ENCODE results near the gene KITLG. TPM values are rescaled to one million over a fixed set of nuclear protein-coding genes. Genes with fewer than 3 reads are reported as not detected.

KITLG gene
- total and polyA plus RNA-seq, 2 of the 8 experiments (the other 6 are each of a cell fraction or from before 2014, with no cell fraction given): 1.3 to 7.8 TPM

DNA sequence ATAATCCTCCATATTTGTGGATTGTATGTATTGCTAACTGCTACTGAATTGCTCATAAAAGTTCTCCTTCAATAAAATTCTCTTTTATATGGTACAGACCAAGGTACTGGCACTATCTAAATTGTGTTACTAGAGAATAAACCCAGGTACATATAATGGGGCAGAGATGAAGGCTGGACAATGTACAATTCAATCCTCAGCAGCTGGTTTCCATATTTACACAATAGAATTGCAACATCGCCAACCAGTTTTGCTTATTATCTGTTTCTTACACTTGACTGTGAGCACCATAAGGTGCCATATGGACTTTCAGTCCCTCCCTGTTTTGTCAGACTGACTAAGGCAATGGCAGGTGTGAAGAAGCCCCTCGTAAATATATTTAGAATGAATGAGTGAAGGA is 18.1 kb downstream of the KITLG start:
- CTCF ChIA-PET (ENCODE audit: partially characterized antibody): interaction anchor here (1.2 to 1.5 kb wide), 3 partner anchors 10 to 18 kb away, joined by 3 read pairs; no protein-coding TSS in a partner anchor
- no peaks in the 10 kb centered on the region; a peak in 1 of 4 replicates for H3K79me2 ChIP-seq (ENCODE audit: control insufficient read depth in 1 of 2, insufficient read depth in 2 of 2, low read length in 2 of 2)

More for the DNA sequence above, 18.1 kb downstream of the KITLG start:
- Histone ChIP-seq H3K18ac (ENCODE audit: extremely low read depth, low read length) (no peak overlapping the region), H3K27ac (ENCODE audit: low read depth, low read length) (no peak overlapping the region), H3K14ac (ENCODE audit: insufficient read length) (no peak overlapping the region), H3K9ac (replicated peaks in 1 of 4; ENCODE audit: extremely low read depth in 1 of 4, low read depth in 3 of 4, low read length in 3 of 4) (no peak overlapping the region), H4K5ac (ENCODE audit: insufficient read length, low read depth, low read length) (no peak overlapping the region), H2AFZ (ENCODE audit: low read length) (no peak overlapping the region), H2BK20ac (ENCODE audit: low read length) (no peak overlapping the region), H2BK15ac (ENCODE audit: low read length) (no peak overlapping the region), H3K4me1 (replicated peaks in 1 of 4; ENCODE audit: control insufficient read depth in 3 of 4, insufficient read depth in 4 of 4, low read length in 3 of 4) (peaks cover 0 to 5% (median 2%) of the 10 kb centered on the region in 4 experiments; a peak in 2 of 7 replicates), H4K20me1 (replicated peaks in 1 of 2; ENCODE audit: control insufficient read depth in 1 of 2, insufficient read depth in 2 of 2, low read length in 2 of 2) (no peaks in the 10 kb centered on the region), H3K23me2 (ENCODE audit: low read depth, low read length) (no peaks in the 10 kb centered on the region), H3K27me3 (replicated peaks in 1 of 4; ENCODE audit: control insufficient read depth in 3 of 4, extremely low read depth in 1 of 4, insufficient read depth in 3 of 4, low read length in 3 of 4) (no peaks in the 10 kb centered on the region), H2BK120ac (replicated peaks; ENCODE audit: low read depth, low read length) (no peak overlapping the region), H2AK5ac (ENCODE audit: low read depth, low read length) (no peak overlapping the region), H2BK12ac (ENCODE audit: low read depth, low read length) (no peak overlapping the region), H3K79me1 (ENCODE audit: low read depth, low read length) (no peaks in the 10 kb centered on the region), H3K9me3 (ENCODE audit: insufficient read depth in 2 of 2, low read depth in 1 of 2, low read length in 1 of 2) (no peaks in the 10 kb centered on the region), H3K36me3 (ENCODE audit: control insufficient read depth in 2 of 4, insufficient read depth in 4 of 4, low read length in 3 of 4) (no peaks in the 10 kb centered on the region), H3K56ac (replicated peaks; ENCODE audit: insufficient read length, low read depth, low read length) (no peak overlapping the region), H3K4me3 (ENCODE audit: extremely low read depth in 1 of 4, insufficient read depth in 2 of 4, low read depth in 3 of 4, low read length in 4 of 4) (no peak overlapping the region), H4K91ac (replicated peaks; ENCODE audit: insufficient read length, low read length) (no peak overlapping the region), H3K4ac (replicated peaks; ENCODE audit: insufficient read length, low read depth, low read length) (no peak overlapping the region), H4K8ac (ENCODE audit: extremely low read depth, insufficient read depth, low read length) (no peak overlapping the region), H3K23ac (ENCODE audit: insufficient read length) (no peak overlapping the region), H2BK5ac (ENCODE audit: low read depth, low read length) (no peak overlapping the region), H3K4me2 (ENCODE audit: insufficient read depth in 1 of 2, low read depth in 2 of 2, low read length in 2 of 2) (no peak overlapping the region)
- POLR2A ChIA-PET (ENCODE audit: partially characterized antibody): no interaction called here
- TF ChIP-seq TCF12 (IDR thresholded peaks at IDR 0.05; ENCODE audit: low read depth, low read length) (no peak), SRF (IDR thresholded peaks at IDR 0.05; ENCODE audit: low read depth, low read length) (no peak), SAP30 (IDR thresholded peaks at IDR 0.05; ENCODE audit: insufficient read depth, insufficient replicate concordance, low read length) (no peak)
- FAIRE-seq: no peak
- DNase-seq (ENCODE audit: low read depth in 1 of 2, low spot score in 2 of 2): no peak
- 89% methylated on average over 2 of the region's 2 CpGs; no CpG with 5 or more reads in 1 of the 2 experiments for WGBS, 2 experiments (ENCODE audit: extremely low coverage in 1 of 2, insufficient coverage in 1 of 2, insufficient read length in 1 of 2, insufficient replicate concordance in 2 of 2, low coverage in 1 of 2, low lambda C conversion rate in 2 of 2, missing lambda C conversion rate in 1 of 2)
